GM12874 (cell line): ENCODE measurements around the gene MED31.

Experiments used
- TF ChIP-seq, protein P1 (sequence below): IDR thresholded peaks from 2 replicates; pipeline ENCODE4 v1.5.1; 2011; ENCODE audit warnings: low read depth, mild to moderate bottlenecking, control low read depth, low read length, moderate library complexity; ENCODE audit not compliant: insufficient read depth

The MED31 gene

GRCh38 chr17:6611231-6611630, 40.2 kb downstream of the MED31 start:
- TF ChIP-seq, protein P1, sequence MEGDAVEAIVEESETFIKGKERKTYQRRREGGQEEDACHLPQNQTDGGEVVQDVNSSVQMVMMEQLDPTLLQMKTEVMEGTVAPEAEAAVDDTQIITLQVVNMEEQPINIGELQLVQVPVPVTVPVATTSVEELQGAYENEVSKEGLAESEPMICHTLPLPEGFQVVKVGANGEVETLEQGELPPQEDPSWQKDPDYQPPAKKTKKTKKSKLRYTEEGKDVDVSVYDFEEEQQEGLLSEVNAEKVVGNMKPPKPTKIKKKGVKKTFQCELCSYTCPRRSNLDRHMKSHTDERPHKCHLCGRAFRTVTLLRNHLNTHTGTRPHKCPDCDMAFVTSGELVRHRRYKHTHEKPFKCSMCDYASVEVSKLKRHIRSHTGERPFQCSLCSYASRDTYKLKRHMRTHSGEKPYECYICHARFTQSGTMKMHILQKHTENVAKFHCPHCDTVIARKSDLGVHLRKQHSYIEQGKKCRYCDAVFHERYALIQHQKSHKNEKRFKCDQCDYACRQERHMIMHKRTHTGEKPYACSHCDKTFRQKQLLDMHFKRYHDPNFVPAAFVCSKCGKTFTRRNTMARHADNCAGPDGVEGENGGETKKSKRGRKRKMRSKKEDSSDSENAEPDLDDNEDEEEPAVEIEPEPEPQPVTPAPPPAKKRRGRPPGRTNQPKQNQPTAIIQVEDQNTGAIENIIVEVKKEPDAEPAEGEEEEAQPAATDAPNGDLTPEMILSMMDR: no peak

- TF ChIP-seq, protein P1: no peak
Observed at GRCh38 chr17:6610011-6610410, 41.4 kb downstream of the MED31 start.

GRCh38 chr17:6608321-6608720, 43.1 kb downstream of the MED31 start:
- TF ChIP-seq, protein P1: no peak

DNA sequence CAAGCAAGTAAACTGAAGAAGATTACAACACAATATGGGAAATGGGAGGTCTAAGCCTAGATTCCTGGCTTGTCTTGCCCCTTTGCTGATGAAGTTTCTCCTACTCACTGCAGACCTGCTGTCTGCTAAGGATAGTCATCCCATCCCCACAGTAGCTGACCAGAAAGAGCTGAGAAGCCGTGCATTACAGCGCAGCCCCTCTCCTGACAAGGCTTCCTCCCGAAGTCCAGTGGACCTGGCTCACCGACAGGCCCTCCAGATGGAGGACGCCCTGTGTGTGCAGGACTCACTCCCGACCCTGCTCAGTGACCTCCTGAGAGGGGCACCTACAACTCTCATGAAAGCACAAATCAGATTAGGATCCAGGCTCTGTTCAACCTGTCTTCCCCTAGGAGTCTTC, 46.3 kb downstream of the MED31 start:
- TF ChIP-seq, protein P1: no peak

- TF ChIP-seq, protein P1: no peak
Observed at GRCh38 chr17:6603744-6604325, 47.6 kb downstream of the MED31 start.

- TF ChIP-seq, protein P1: no peak
Observed at GRCh38 chr17:6602141-6602540, 49.3 kb downstream of the MED31 start.

- TF ChIP-seq, protein P1: no peak
Observed at GRCh38 chr17:6599364-6599763, 52.0 kb downstream of the MED31 start.

GRCh38 chr17:6597727-6598126, 53.7 kb downstream of the MED31 start:
- TF ChIP-seq, protein P1: no peak
